A673 (cell line): ENCODE results near the gene CT45A1. TPM values are rescaled to one million over a fixed set of nuclear protein-coding genes. Genes with fewer than 3 reads are reported as not detected.

Experiments
- BruUV-seq: library from RNA; stranded (reverse); fragments of 400-500 nt; replicated peaks from 2 replicates; lab custom pipeline; 2021; lab: Mats Ljungman, UMichigan
- CTCF ChIA-PET: fragments of 300-600 bp; sonication (Branson Sonifier 250); formaldehyde crosslinking; loops from one replicate; lab custom pipeline; 2022; ENCODE audit warnings: antibody characterized with exemption; lab: Charles Lee
- POLR2A ChIA-PET: fragments of 300-600 bp; sonication (Branson Sonifier 250); formaldehyde crosslinking; loops from one replicate; lab custom pipeline; 2022; ENCODE audit warnings: antibody characterized with exemption; ENCODE audit not compliant: low non-redundant PET; lab: Charles Lee
- DNase-seq: peaks from one replicate; pipeline ENCODE4 v3.0.0-alpha.2; 2015; ENCODE audit warnings: low spot score
- H3K27ac ChIP-seq: fragments of 200-600 bp; sonication (generic); 2 replicates; pipeline ENCODE4 v1.5.1; 2016; ENCODE audit warnings: mixed run types, low read depth, mild to moderate bottlenecking, mixed read lengths, antibody characterized with exemption, low read length; ENCODE audit not compliant: poor library complexity, severe bottlenecking
- H3K27me3 ChIP-seq: fragments of 200-600 bp; sonication (generic); replicated peaks from 2 replicates; pipeline ENCODE4 v1.6.1; 2017; ENCODE audit warnings: mixed run types, low read depth, mild to moderate bottlenecking, mixed read lengths, antibody characterized with exemption, low read length; ENCODE audit not compliant: insufficient read depth, poor library complexity
- H3K36me3 ChIP-seq: fragments of 200-600 bp; sonication (generic); 2 replicates; pipeline ENCODE4 v1.6.1; 2016; ENCODE audit warnings: mixed run types, mild to moderate bottlenecking, mixed read lengths, antibody characterized with exemption, low read length; ENCODE audit not compliant: insufficient read depth, poor library complexity, severe bottlenecking
- H3K4me1 ChIP-seq: fragments of 200-600 bp; sonication (generic); 2 replicates; pipeline ENCODE4 v1.6.1; 2017; ENCODE audit warnings: mixed run types, mild to moderate bottlenecking, mixed read lengths, antibody characterized with exemption, low read length; ENCODE audit not compliant: insufficient read depth, poor library complexity, severe bottlenecking
- H3K4me3 ChIP-seq: fragments of 200-600 bp; sonication (generic); 2 replicates; pipeline ENCODE4 v1.5.1; 2016; ENCODE audit warnings: low read depth, mixed run types, mild to moderate bottlenecking, mixed read lengths, low read length; ENCODE audit not compliant: poor library complexity, severe bottlenecking
- H3K9me3 ChIP-seq: fragments of 200-600 bp; sonication (generic); 2 replicates; pipeline ENCODE4 v1.6.1; 2016; ENCODE audit warnings: mixed run types, low read depth, mild to moderate bottlenecking, mixed read lengths, antibody characterized with exemption, low read length; ENCODE audit not compliant: poor library complexity, severe bottlenecking
- CTCF ChIP-seq: fragments of 300-800, 200-600 bp; sonication (generic); conservative IDR thresholded peaks from 2 replicates; pipeline ENCODE4 v1.5.1; 2017; ENCODE audit warnings: low read depth, mild to moderate bottlenecking, antibody characterized with exemption, low read length, moderate library complexity, mixed read lengths
- EZH2 ChIP-seq: fragments of 200-600 bp; sonication (generic); IDR thresholded peaks from 2 replicates; pipeline ENCODE4 v1.6.1; 2017; ENCODE audit warnings: borderline replicate concordance, low read depth, mild to moderate bottlenecking, mixed read lengths, antibody characterized with exemption, low read length; ENCODE audit not compliant: poor library complexity, severe bottlenecking
- intact Hi-C: fragments of 100-400 bp; cut with micrococcal nuclease; formaldehyde crosslinking; loops from one replicate; pipeline ENCODE4 v1.10.0; 2022; ENCODE audit not compliant: unreplicated experiment
- total RNA-seq: library from RNA; stranded (reverse); gene quantifications from 2 replicates; pipeline ENCODE4 v1.2.3, GENCODE V29; 2021

Gene CT45A1
- total RNA-seq, 1 experiment from 2014 or later = not detected

- Histone ChIP-seq H3K27ac (no peak overlapping the region), H3K9me3 (no peaks in the 10 kb centered on the region), H3K4me1 (no peaks in the 10 kb centered on the region), H3K27me3 (peaks cover 5% of the 10 kb centered on the region), H3K4me3 (no peak overlapping the region), H3K36me3 (no peaks in the 10 kb centered on the region)
- ChIA-PET POLR2A (no interaction called here), CTCF (no interaction called here)
- DNase-seq = no peak
- BruUV-seq = no TSS peak
- intact Hi-C loops = no loop called here
- TF ChIP-seq EZH2 = no peak
Observed at GRCh38 chrX:135695471-135695870, 18.0 kb upstream of the CT45A1 start.

GRCh38 chrX:135697601-135698000 lies 15.8 kb upstream of the CT45A1 start:
- intact Hi-C loops = no loop called here
- no peaks in the 10 kb centered on the region for H3K9me3 ChIP-seq
- POLR2A ChIA-PET = no interaction called here
- TF ChIP-seq CTCF (0 out of 2 replicates have a peak, but pooled peaks have one; percentile 15), EZH2 (no peak)
- CTCF ChIA-PET = no interaction called here
- H3K27me3 ChIP-seq = peaks cover 5% of the 10 kb centered on the region
- BruUV-seq = no TSS peak
- DNase-seq = peak; percentile 3
- no peaks in the 10 kb centered on the region for H3K4me1 ChIP-seq
- H3K36me3 ChIP-seq = no peaks in the 10 kb centered on the region
- no peak overlapping the region for H3K27ac ChIP-seq
- no peak overlapping the region for H3K4me3 ChIP-seq

- no peak for TF ChIP-seq CTCF
- TF ChIP-seq EZH2 = no peak
- DNase-seq = no peak
- intact Hi-C loops = no loop called here
- BruUV-seq = no TSS peak
- no peaks in the 10 kb centered on the region for H3K36me3 ChIP-seq
- no peak overlapping the region for H3K4me3 ChIP-seq
- no peaks in the 10 kb centered on the region for H3K9me3 ChIP-seq
- ChIA-PET POLR2A (no interaction called here), CTCF (no interaction called here)
- no peak overlapping the region for H3K27ac ChIP-seq
- peaks cover 5% of the 10 kb centered on the region for H3K27me3 ChIP-seq
- H3K4me1 ChIP-seq = no peaks in the 10 kb centered on the region
Observed at GRCh38 chrX:135698924-135699323, 14.5 kb upstream of the CT45A1 start.

- DNase-seq = peak; percentile 61
- CTCF ChIA-PET = no interaction called here
Observed at GRCh38 chrX:135707880-135708279, 5.6 kb upstream of the CT45A1 start.

More at GRCh38 chrX:135707880-135708279, 5.6 kb upstream of the CT45A1 start:
- BruUV-seq = no TSS peak
- no peaks in the 10 kb centered on the region for H3K9me3 ChIP-seq
- no peak overlapping the region for H3K4me3 ChIP-seq
- intact Hi-C loops = loop anchor here (10.0 kb wide), 1 partner anchor 223 kb away; no protein-coding TSS in a partner anchor
- POLR2A ChIA-PET = no interaction called here
- H3K36me3 ChIP-seq = no peaks in the 10 kb centered on the region
- no peaks in the 10 kb centered on the region for H3K4me1 ChIP-seq
- H3K27ac ChIP-seq = no peak overlapping the region
- TF ChIP-seq CTCF = peak; percentile 69
- no peak for TF ChIP-seq EZH2
- no peaks in the 10 kb centered on the region for H3K27me3 ChIP-seq
